ENCODE data around the gene APBB1IP.

Gene APBB1IP

DNA sequence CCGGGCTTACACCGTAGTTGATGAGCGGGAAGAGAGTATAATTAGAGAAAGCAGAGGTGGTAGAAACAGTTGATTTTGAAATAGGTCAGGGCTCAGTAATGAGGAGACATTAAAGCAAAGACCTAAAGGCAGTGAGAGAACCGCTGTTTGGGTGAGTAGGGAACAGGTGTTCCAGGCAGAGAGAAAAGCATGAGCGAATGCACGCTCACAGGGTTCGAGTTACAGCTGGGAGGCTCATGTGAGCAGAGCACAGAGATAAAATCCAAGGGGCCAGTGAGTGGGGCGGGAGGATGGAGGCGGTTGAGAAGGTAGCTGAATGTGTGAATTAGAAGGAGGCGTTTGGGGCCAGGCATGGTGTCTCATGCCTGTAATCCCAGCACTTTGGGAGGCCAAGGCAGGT lies 39.9 kb downstream of the APBB1IP start:
- no peak overlapping the region for H3K9ac ChIP-seq (ENCODE audit: insufficient read length, low read depth)
- H3K4me1 ChIP-seq (ENCODE audit: insufficient read depth, insufficient read length): no peaks in the 10 kb centered on the region
- no peak overlapping the region for H3K4me3 ChIP-seq (ENCODE audit: insufficient read length, low read depth)
- no peaks in the 10 kb centered on the region for H3K9me3 ChIP-seq (ENCODE audit: insufficient read depth, low read length)
- TF ChIP-seq YY1 (IDR thresholded peaks at IDR 0.05; ENCODE audit: insufficient read depth, insufficient read length): no peak
- TF ChIP-seq SUZ12 (IDR thresholded peaks at IDR 0.05; ENCODE audit: extremely low read depth, insufficient read depth, insufficient read length): no peak
- TF ChIP-seq ZNF274 (IDR thresholded peaks at IDR 0.05; ENCODE audit: low read depth, low read length): no peak
- no peaks in the 10 kb centered on the region for H3K36me3 ChIP-seq (ENCODE audit: insufficient read depth, insufficient read length, low read length)
- H3K27me3 ChIP-seq (ENCODE audit: insufficient read depth, insufficient read length): no peaks in the 10 kb centered on the region
- DNase-seq (ENCODE audit: low read depth, low spot score): no peak

DNA sequence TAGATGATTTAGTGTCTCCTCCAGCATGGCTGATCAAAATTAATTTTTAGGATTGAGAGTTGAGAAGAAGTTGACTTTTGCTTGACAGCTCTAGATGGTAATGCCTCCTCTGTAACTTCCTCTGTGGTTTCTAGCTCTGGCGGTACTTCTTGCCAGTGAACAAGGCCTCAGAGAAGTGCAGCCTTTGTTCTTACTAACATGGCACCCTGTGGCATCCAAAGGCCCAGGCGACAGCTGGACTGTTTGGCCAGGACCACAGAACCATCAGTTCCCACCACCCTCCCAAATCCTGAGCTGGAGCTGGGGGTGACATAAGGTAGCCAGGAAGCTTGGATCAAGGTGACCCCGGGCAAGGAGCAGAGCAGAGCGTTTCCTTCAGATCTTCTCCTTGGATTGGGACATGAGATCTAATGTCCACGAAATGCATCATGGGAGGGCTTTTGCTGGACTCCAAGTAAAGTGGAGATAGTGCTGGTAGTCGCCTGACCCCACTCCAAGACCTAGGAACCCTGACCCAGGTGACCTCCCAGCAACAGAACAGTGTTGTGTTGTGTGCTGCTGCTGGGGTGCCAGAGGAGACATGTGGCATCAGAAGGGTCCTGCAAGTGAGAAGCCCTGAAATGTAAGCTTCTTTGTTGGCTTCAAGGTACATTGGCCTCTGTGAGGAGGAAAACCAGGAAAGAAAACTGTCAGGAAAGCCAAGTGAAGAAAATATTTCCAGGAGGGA lies 41.8 kb downstream of the APBB1IP start:
- Histone ChIP-seq H3K27me3 (ENCODE audit: insufficient read depth, insufficient read length) (no peaks in the 10 kb centered on the region), H3K36me3 (ENCODE audit: insufficient read depth, insufficient read length, low read length) (no peaks in the 10 kb centered on the region), H3K9me3 (ENCODE audit: insufficient read depth, low read length) (no peaks in the 10 kb centered on the region), H3K9ac (ENCODE audit: insufficient read length, low read depth) (no peak overlapping the region), H3K4me1 (ENCODE audit: insufficient read depth, insufficient read length) (no peaks in the 10 kb centered on the region), H3K4me3 (ENCODE audit: insufficient read length, low read depth) (no peak overlapping the region)
- no peak for DNase-seq (ENCODE audit: low read depth, low spot score)
- TF ChIP-seq SUZ12 (IDR thresholded peaks at IDR 0.05; ENCODE audit: extremely low read depth, insufficient read depth, insufficient read length): no peak
- TF ChIP-seq ZNF274 (IDR thresholded peaks at IDR 0.05; ENCODE audit: low read depth, low read length): no peak
- no peak for TF ChIP-seq YY1 (IDR thresholded peaks at IDR 0.05; ENCODE audit: insufficient read depth, insufficient read length)

DNA sequence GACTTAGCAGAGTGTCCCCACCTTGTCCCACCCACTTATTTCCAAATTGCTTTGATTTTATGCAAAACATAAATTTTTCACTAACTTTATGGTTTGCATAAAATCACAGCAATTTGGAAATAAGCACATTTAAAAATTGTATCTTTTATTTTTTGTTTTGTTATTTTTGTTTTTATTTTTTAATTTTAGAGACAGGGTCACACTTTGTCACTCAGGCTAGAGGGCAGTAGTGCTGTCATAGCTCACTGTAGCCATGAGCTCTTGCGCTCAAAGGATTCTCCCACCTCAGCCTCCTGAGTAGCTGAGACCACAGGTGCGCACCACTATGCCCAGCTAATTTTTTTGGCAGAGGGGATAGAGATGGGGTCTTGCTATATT lies 43.2 kb downstream of the APBB1IP start:
- no peak overlapping the region for H3K9ac ChIP-seq (ENCODE audit: insufficient read length, low read depth)
- H3K36me3 ChIP-seq (ENCODE audit: insufficient read depth, insufficient read length, low read length): no peaks in the 10 kb centered on the region
- H3K4me1 ChIP-seq (ENCODE audit: insufficient read depth, insufficient read length): no peaks in the 10 kb centered on the region
- no peak for TF ChIP-seq SUZ12 (IDR thresholded peaks at IDR 0.05; ENCODE audit: extremely low read depth, insufficient read depth, insufficient read length)
- TF ChIP-seq YY1 (IDR thresholded peaks at IDR 0.05; ENCODE audit: insufficient read depth, insufficient read length): no peak
- no peak for TF ChIP-seq ZNF274 (IDR thresholded peaks at IDR 0.05; ENCODE audit: low read depth, low read length)
- DNase-seq (ENCODE audit: low read depth, low spot score): no peak
- no peaks in the 10 kb centered on the region for H3K27me3 ChIP-seq (ENCODE audit: insufficient read depth, insufficient read length)
- H3K4me3 ChIP-seq (ENCODE audit: insufficient read length, low read depth): no peak overlapping the region
- H3K9me3 ChIP-seq (ENCODE audit: insufficient read depth, low read length): no peaks in the 10 kb centered on the region

DNA sequence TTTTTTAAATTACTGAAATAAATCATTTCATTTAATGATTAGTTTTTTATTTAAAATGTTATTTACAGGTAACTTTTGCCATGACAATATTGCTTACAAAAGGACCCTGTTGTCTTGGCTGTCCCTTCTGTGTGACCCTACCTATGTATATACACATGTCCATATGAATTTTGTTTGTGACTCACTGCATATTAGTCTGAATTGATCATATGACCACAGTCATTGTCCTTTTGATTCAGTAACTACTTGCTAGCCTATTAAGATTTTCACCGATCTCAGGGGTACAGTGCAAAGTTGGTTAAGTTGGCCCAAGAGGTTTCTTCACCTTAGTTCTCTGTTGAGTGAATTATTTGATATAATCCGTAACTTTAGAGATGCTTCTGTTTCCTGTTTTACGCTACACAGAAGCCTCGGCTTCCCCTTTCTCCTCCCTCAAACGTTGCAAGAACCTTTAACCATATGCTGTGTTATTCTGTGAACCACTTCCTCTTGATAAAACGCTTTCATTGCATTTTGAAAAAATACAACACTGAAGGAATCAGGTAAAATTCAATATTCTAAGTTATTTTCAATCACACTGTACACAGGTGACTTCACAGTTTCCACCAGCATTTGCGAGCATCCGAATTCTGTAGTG lies 43.9 kb downstream of the APBB1IP start:
- TF ChIP-seq YY1 (IDR thresholded peaks at IDR 0.05; ENCODE audit: insufficient read depth, insufficient read length): no peak
- TF ChIP-seq SUZ12 (IDR thresholded peaks at IDR 0.05; ENCODE audit: extremely low read depth, insufficient read depth, insufficient read length): no peak
- no peak for TF ChIP-seq ZNF274 (IDR thresholded peaks at IDR 0.05; ENCODE audit: low read depth, low read length)
- no peak overlapping the region for H3K4me3 ChIP-seq (ENCODE audit: insufficient read length, low read depth)
- H3K9me3 ChIP-seq (ENCODE audit: insufficient read depth, low read length): no peaks in the 10 kb centered on the region
- no peaks in the 10 kb centered on the region for H3K27me3 ChIP-seq (ENCODE audit: insufficient read depth, insufficient read length)
- no peak overlapping the region for H3K9ac ChIP-seq (ENCODE audit: insufficient read length, low read depth)
- H3K4me1 ChIP-seq (ENCODE audit: insufficient read depth, insufficient read length): no peaks in the 10 kb centered on the region
- no peaks in the 10 kb centered on the region for H3K36me3 ChIP-seq (ENCODE audit: insufficient read depth, insufficient read length, low read length)
- DNase-seq (ENCODE audit: low read depth, low spot score): no peak

GRCh38 chr10:26483554-26483953 lies 45.4 kb downstream of the APBB1IP start:
- H3K9ac ChIP-seq (ENCODE audit: insufficient read length, low read depth): no peak overlapping the region
- H3K27me3 ChIP-seq (ENCODE audit: insufficient read depth, insufficient read length): no peaks in the 10 kb centered on the region
- no peak overlapping the region for H3K4me3 ChIP-seq (ENCODE audit: insufficient read length, low read depth)
- no peak for DNase-seq (ENCODE audit: low read depth, low spot score)
- no peaks in the 10 kb centered on the region for H3K9me3 ChIP-seq (ENCODE audit: insufficient read depth, low read length)
- H3K4me1 ChIP-seq (ENCODE audit: insufficient read depth, insufficient read length): no peaks in the 10 kb centered on the region
- H3K36me3 ChIP-seq (ENCODE audit: insufficient read depth, insufficient read length, low read length): no peaks in the 10 kb centered on the region
- TF ChIP-seq YY1 (IDR thresholded peaks at IDR 0.05; ENCODE audit: insufficient read depth, insufficient read length) (no peak), ZNF274 (IDR thresholded peaks at IDR 0.05; ENCODE audit: low read depth, low read length) (no peak), SUZ12 (IDR thresholded peaks at IDR 0.05; ENCODE audit: extremely low read depth, insufficient read depth, insufficient read length) (no peak)

GRCh38 chr10:26485150-26485941 lies 47.2 kb downstream of the APBB1IP start:
- H3K4me3 ChIP-seq (ENCODE audit: insufficient read length, low read depth): no peak overlapping the region
- H3K9me3 ChIP-seq (ENCODE audit: insufficient read depth, low read length): no peaks in the 10 kb centered on the region
- no peaks in the 10 kb centered on the region for H3K27me3 ChIP-seq (ENCODE audit: insufficient read depth, insufficient read length)
- no peak overlapping the region for H3K9ac ChIP-seq (ENCODE audit: insufficient read length, low read depth)
- TF ChIP-seq ZNF274 (IDR thresholded peaks at IDR 0.05; ENCODE audit: low read depth, low read length) (no peak), YY1 (IDR thresholded peaks at IDR 0.05; ENCODE audit: insufficient read depth, insufficient read length) (no peak), SUZ12 (IDR thresholded peaks at IDR 0.05; ENCODE audit: extremely low read depth, insufficient read depth, insufficient read length) (no peak)
- DNase-seq (ENCODE audit: low read depth, low spot score): no peak
- no peaks in the 10 kb centered on the region for H3K4me1 ChIP-seq (ENCODE audit: insufficient read depth, insufficient read length)
- no peaks in the 10 kb centered on the region for H3K36me3 ChIP-seq (ENCODE audit: insufficient read depth, insufficient read length, low read length)

DNA sequence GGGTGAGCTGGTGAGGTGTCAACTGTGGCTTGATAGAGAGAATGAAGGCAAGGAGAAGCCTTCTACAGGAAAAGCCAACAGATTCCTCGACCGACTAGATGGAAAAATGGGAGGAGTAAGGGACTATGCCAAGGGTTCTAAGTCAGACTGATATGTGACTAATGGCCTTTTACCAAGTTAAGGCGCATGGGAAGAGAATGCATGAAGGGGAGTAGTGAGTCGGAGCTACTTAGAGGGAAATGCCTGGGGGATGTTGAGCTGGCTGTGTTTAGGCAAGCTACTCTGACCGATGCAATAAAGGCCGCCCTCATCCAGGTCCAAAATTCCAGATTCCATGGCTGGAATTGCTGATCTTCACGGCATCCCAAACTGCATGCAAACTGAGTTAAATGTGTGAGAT lies 48.2 kb downstream of the APBB1IP start:
- no peak for TF ChIP-seq ZNF274 (IDR thresholded peaks at IDR 0.05; ENCODE audit: low read depth, low read length)
- no peak for TF ChIP-seq YY1 (IDR thresholded peaks at IDR 0.05; ENCODE audit: insufficient read depth, insufficient read length)
- TF ChIP-seq SUZ12 (IDR thresholded peaks at IDR 0.05; ENCODE audit: extremely low read depth, insufficient read depth, insufficient read length): no peak
- H3K9ac ChIP-seq (ENCODE audit: insufficient read length, low read depth): no peak overlapping the region
- DNase-seq (ENCODE audit: low read depth, low spot score): peak; percentile 16
- H3K36me3 ChIP-seq (ENCODE audit: insufficient read depth, insufficient read length, low read length): no peaks in the 10 kb centered on the region
- no peaks in the 10 kb centered on the region for H3K9me3 ChIP-seq (ENCODE audit: insufficient read depth, low read length)
- no peaks in the 10 kb centered on the region for H3K4me1 ChIP-seq (ENCODE audit: insufficient read depth, insufficient read length)
- no peak overlapping the region for H3K4me3 ChIP-seq (ENCODE audit: insufficient read length, low read depth)
- no peaks in the 10 kb centered on the region for H3K27me3 ChIP-seq (ENCODE audit: insufficient read depth, insufficient read length)
